PFSK-1 (cell line): ENCODE data around the gene VTCN1.

Experiments used
- FOXP2 ChIP-seq: optimal IDR thresholded peaks from 2 replicates; pipeline ENCODE3; 2011; ENCODE audit warnings: borderline replicate concordance, control low read depth, inconsistent platforms; ENCODE audit not compliant: insufficient read depth; ENCODE audit errors: extremely low read length, extremely low read depth
- POLR2AphosphoS5 ChIP-seq: IDR thresholded peaks from 2 replicates; pipeline ENCODE4 v1.6.1; 2012; ENCODE audit warnings: low read depth, mild to moderate bottlenecking, control low read depth, low read length, moderate library complexity
- SIN3A ChIP-seq: IDR thresholded peaks from 2 replicates; pipeline ENCODE4 v1.6.1; 2012; ENCODE audit warnings: mild to moderate bottlenecking, low read length, moderate library complexity, borderline replicate concordance; ENCODE audit not compliant: insufficient read depth
- TAF1 ChIP-seq: IDR thresholded peaks from 2 replicates; pipeline ENCODE4 v1.6.1; 2012; ENCODE audit warnings: low read length, control low read depth, borderline replicate concordance; ENCODE audit not compliant: insufficient read depth
- TF ChIP-seq, protein P1 (sequence below), 2 experiments: IDR thresholded peaks; 2 replicates each; pipeline versions ENCODE4 v1.6.1 to v1.8.0; 2011 to 2012; ENCODE audit warnings: low read depth in 2 of 2, low read length in 2 of 2, control low read depth in 1 of 2, inconsistent platforms in 1 of 2, mild to moderate bottlenecking in 1 of 2, moderate library complexity in 1 of 2; ENCODE audit not compliant: insufficient read depth in 1 of 2

VTCN1 gene

DNA sequence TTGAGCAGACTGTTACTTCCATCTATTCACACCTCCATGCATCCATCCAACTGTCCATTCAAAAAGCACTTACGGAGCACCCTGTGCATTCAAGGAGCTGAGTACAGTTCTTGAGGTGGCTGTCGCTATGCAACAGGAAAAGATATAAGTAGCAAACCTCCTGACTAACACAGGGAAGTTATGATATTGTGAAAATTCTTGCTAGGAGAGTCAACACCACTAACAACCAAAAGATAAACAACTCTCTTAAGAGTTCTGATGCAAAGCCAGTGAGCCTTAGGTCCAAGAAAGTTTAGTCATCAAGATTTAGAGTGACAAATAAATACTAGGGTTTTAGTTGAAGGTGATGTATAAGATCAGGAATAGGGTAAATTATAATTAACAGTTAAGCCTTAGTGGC lies 44.7 kb downstream of the VTCN1 start:
- TF ChIP-seq FOXP2 (no peak), TAF1 (no peak), POLR2AphosphoS5 (no peak), SIN3A (no peak)
- TF ChIP-seq, protein P1, sequence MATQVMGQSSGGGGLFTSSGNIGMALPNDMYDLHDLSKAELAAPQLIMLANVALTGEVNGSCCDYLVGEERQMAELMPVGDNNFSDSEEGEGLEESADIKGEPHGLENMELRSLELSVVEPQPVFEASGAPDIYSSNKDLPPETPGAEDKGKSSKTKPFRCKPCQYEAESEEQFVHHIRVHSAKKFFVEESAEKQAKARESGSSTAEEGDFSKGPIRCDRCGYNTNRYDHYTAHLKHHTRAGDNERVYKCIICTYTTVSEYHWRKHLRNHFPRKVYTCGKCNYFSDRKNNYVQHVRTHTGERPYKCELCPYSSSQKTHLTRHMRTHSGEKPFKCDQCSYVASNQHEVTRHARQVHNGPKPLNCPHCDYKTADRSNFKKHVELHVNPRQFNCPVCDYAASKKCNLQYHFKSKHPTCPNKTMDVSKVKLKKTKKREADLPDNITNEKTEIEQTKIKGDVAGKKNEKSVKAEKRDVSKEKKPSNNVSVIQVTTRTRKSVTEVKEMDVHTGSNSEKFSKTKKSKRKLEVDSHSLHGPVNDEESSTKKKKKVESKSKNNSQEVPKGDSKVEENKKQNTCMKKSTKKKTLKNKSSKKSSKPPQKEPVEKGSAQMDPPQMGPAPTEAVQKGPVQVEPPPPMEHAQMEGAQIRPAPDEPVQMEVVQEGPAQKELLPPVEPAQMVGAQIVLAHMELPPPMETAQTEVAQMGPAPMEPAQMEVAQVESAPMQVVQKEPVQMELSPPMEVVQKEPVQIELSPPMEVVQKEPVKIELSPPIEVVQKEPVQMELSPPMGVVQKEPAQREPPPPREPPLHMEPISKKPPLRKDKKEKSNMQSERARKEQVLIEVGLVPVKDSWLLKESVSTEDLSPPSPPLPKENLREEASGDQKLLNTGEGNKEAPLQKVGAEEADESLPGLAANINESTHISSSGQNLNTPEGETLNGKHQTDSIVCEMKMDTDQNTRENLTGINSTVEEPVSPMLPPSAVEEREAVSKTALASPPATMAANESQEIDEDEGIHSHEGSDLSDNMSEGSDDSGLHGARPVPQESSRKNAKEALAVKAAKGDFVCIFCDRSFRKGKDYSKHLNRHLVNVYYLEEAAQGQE (IDR thresholded peaks at IDR 0.05; ENCODE audit: insufficient read depth in 1 of 2, low read depth in 2 of 2, low read length in 2 of 2), result no peak

DNA sequence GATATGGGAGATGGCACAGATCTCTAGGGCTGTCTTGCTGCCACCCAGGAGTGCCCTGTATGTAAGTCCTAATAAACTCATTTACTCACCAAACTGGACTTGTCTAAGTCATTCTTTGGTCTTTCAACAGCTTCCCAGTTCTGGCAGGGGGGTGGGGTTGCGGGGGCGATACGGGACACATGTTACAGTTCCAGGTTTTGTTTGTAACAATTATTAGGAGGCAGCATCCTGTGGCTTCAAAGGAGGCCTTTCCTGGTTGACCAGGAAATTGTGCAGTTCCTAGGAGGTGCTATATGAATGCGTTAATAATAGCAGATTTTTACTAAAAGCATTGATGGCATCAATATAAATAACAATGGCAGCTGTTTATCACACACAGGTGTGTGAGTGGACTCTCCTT lies 46.5 kb downstream of the VTCN1 start:
- no peak for TF ChIP-seq FOXP2
- TF ChIP-seq, protein P1 (IDR thresholded peaks at IDR 0.05; ENCODE audit: insufficient read depth in 1 of 2, low read depth in 2 of 2, low read length in 2 of 2), result no peak
- TF ChIP-seq SIN3A, result no peak
- no peak for TF ChIP-seq TAF1
- TF ChIP-seq POLR2AphosphoS5, result no peak

DNA sequence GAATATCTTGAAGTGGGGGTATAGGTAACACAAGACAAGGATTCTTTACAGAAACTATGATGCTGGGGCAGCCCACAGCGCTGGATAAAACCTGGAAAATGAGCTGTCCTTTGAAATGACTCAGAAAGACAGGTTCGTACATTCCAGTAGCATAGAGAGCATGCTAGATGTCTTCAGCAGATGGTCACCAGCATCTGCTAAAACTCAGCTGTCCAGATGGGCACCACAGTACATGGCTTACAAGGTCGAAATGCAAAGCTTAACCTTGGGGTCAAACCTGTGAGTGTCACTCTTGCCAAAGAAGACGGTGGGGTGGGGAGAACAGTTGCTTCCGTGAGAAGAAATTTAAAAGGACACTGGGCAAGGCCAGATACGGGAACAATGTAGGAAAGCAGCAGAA lies 47.9 kb downstream of the VTCN1 start:
- TF ChIP-seq SIN3A (no peak), POLR2AphosphoS5 (no peak), TAF1 (no peak), FOXP2 (no peak)
- TF ChIP-seq, protein P1 (IDR thresholded peaks at IDR 0.05; ENCODE audit: insufficient read depth in 1 of 2, low read depth in 2 of 2, low read length in 2 of 2), result no peak

DNA sequence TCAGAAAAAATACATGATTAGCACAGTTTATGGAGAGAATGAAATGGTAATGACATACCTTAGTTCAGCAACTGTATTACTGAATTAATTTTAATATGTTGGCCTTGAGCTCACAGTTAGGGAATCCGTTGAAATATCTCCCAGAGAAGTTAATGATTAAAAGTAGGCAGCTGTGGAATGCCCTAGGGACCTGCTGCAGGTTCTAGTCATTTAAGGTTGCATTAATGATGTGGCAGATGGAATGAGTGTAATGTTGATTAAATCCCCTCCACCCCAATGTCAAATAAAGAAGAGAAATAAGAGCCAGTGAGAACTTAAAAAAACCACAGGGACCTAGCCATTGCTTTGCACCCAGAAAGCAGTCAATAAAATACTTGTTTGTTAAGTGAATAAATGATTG lies 48.8 kb downstream of the VTCN1 start:
- TF ChIP-seq, protein P1 (IDR thresholded peaks at IDR 0.05; ENCODE audit: insufficient read depth in 1 of 2, low read depth in 2 of 2, low read length in 2 of 2), result no peak
- no peak for TF ChIP-seq TAF1

DNA sequence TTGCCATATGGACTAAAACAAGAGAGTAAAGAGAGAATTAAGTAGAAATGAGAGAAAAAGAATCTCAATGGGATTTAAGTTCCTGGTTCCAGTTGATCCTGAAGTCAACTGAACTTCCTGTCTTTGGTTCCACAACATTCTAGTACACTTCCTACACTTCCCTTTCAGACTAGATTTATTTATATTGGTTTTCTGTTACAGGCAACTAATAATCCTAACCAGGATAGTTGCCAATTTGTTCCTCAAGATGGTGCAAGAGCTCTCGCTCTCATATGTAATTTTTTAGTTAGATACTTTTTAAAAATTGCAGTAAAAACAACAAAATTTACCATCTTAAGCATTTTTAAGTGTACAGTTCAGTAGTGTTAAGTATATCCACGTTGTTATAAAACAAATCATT lies 60.4 kb downstream of the VTCN1 start:
- TF ChIP-seq, protein P1 (IDR thresholded peaks at IDR 0.05; ENCODE audit: insufficient read depth in 1 of 2, low read depth in 2 of 2, low read length in 2 of 2), result no peak
- TF ChIP-seq FOXP2, result no peak
- TF ChIP-seq SIN3A, result no peak
- no peak for TF ChIP-seq TAF1
- no peak for TF ChIP-seq POLR2AphosphoS5
